GM19023 (cell line): ENCODE measurements around the gene SORCS2.
A peak's percentile ranks its signal among the peaks of the same experiment; 100 is the strongest.

ENCODE experiments used
- ATAC-seq: cut with Tn5 transposase; IDR thresholded peaks from one replicate; pipeline ENCODE4 v1.9.1; 2021; ENCODE audit warnings: mild to moderate bottlenecking, moderate library complexity; ENCODE audit not compliant: unreplicated experiment

The SORCS2 gene

GRCh38 chr4:7333801-7334421 is 141.6 kb downstream of the SORCS2 start:
- ATAC-seq = no peak

DNA sequence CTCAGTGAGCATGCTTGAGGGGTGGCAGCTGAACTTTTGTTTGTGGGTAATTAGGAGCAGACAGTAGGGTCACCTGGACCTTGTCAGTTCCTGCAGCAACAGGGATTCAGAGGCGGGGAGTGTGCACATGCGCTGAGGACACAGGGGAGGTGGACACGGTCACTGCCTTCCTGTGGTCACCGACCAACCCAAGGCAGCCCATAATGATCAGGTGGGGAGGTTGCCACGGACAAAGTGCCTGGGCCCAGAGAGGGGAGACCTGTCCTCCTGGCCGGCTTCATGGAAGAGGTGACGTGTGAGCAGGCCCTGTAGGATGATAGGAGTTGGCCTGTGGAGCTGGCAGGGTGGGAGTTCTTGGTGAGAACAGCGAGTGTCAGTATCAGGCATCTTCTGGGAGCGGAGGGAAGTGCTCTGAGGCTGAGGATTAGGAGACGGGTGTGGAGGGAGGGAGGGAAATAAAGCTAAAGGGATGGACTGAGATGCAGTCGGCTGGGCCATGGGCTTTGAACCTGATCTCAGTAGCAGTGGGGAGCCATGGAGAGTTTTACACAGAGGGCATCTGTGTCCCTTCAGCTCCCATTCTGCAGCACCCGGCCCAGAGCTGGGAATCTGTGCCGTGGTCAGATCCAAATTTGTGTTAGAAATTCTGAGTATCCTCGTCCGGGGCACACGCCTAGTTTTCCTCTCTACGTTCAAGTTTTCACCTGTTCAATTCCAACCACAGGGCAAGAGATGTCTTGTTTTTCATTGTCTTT is 142.4 kb downstream of the SORCS2 start:
- no peak for ATAC-seq

DNA sequence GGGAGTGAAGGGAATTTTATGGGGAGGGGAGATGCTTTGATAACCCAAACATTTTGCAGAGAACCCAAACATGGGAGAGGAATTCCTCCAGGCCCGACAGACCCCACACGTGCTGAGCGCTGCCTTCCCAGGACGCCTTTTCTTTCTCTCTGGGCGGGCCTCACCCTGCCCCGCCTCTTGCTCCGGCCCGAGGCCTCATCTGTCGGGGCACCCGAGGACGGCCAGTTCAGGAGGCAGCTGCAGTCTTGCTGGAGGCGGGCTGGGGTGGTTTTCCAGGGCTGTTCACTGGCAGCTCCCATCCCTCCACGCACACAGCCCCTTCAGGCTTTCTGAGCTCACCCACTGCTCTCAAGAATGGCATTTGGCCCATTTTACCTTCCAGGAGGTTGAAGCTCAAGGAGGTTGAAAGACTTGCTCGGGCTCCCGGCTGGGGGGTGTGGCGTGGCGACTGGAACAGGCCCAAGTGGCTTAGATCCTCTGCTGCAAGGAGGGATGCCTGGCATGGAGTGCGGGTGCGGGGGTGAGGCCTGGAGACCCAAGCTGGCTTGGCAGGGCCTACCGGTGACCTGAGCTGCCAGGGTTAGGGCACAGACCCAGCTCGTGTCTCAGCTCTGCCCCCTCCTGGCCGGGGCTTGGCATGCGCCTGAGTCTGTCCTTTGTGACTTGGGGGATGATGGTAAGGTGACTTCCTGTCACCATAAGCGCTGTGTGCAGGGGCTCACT is 143.2 kb downstream of the SORCS2 start:
- peak; percentile 55 for ATAC-seq

DNA sequence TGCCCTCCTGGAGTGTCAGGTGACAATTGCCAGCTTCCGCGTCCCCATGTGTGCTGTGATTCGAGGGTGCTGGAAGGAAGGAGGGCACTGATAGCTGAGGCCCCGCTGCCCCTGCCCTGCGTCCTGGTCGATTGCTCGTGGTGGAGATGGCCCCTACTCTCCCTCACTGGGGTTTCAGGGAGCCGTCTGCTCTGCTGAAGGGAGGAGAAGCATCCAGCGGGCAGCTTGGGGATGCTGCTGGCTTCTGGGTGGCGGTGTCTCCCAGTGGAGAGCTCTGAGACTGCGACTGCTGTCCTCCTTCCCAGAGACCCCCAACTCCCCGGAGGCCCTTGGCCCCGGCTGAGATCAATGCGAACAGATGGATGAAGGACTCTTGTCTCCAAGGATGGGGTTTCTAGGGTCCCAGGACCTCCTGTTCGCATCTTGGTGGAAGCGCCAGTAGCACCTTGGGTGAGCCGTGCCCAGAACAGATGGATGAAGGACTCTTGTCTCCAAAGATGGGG is 143.8 kb downstream of the SORCS2 start:
- no peak for ATAC-seq

DNA sequence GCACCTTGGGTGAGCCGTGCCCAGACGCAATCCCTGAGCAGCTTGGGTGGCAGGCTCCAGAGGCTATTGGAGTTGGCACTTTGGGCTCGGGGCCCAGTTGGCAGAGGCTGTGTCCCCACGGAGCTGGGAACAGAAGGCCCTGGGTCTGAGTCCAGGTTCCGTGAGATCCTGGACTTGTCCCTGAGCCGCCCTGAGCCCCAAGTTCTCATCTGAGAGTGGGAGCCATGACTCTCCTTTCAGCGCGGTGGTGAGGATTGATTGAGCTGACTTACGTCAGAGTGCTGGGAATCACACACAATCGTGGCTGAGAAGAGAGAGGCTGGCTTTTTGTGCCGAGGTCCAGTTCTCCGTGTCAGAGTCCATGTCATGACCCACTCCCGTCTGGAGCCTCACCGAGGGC is 144.4 kb downstream of the SORCS2 start:
- no peak for ATAC-seq

DNA sequence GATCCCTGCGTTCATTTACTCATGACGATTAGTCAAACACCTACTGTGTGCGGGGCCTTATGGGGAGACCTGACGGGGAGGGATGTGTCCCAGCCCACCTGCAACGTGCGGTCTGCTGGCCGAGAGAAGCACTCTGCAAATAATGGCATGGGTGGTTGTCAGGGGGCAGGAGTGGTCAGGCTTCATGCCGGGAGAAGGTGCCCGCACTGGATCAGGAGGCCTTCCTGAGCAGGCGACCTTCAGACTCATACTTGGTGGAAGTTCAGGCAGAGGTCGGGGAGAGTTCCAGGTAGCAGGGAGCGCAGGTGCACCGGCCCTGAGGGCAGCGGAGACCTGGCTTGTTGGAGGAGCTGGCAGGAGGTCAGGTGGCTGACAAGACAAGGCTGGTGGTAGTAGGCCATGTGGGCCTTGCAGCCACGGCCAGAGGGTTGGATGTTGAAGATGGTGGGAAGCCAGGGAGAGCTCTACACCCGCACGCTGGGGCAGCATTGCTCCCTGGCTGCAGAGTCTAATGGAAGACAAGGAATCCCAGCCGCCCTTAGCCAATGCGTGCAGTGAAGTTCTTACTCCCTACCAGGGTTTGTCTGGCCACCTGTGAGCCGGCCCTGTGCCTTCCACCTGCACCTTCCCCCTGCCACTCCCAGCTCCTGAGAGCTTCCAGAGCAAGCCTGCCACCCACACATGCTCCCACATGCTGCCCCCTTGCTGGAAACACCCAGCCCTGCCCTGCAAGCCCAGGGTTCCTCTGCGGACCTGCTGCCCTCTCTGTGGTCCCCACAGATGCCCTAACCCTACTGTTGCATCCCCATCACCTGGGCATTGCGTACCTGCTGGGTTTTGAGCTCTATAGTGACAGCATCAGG is 145.1 kb downstream of the SORCS2 start:
- no peak for ATAC-seq

DNA sequence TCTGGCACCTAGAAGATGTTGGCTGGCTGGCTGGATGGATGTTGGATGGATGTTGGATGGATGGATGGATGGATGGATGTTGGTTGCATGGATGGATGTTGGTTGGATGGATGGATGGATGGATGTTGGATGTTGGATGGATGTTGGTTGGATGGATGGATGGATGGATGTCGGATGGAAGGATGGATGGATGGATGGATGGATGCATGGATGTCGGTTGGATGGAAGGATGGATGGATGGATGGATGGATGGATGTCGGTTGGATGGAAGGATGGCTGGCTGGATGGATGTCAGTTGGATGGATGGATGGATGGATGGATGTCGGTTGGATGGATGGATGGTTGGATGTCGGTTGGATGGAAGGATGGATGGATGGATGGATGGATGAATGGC is 145.7 kb downstream of the SORCS2 start:
- no peak for ATAC-seq

GRCh38 chr4:7338876-7339623 is 146.7 kb downstream of the SORCS2 start:
- no peak for ATAC-seq

DNA sequence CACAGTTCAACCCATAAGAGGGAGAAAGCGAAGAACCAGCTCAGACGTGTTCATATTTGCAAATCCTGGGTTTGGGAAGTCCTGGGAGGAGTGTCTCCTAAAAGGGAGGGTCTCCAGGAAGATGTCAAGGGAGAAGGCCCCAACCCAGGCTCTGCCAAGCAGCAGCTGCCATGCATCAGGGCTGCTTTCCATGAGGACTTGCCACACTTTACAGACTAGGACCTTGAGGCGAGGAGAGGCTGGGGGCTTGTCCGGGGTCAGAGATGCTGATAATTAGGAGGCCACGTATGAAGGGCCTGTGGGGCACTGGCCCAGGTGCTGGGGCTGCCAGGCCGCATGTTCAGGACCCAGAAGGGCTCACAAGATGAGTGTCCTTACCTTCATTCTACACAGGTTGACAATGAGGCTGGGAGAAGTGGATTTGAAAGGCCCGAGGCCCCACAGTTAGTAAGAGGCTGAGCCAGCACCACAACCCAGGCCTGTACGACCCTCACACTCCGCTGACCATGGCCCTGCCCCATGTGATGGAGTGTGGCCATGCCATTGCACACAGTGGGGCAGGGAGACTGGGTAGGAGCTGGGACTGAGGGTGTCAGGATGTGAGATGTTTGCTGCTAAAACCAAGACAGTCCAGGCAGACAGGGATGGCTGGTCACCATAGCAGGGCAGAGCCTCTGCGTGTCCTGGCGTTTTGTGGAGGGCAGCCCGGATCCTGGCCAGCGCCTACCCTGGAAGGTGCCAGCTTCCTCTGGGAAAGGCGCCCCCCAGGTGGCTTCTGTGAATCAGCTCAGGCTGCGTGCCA is 147.6 kb downstream of the SORCS2 start:
- no peak for ATAC-seq

DNA sequence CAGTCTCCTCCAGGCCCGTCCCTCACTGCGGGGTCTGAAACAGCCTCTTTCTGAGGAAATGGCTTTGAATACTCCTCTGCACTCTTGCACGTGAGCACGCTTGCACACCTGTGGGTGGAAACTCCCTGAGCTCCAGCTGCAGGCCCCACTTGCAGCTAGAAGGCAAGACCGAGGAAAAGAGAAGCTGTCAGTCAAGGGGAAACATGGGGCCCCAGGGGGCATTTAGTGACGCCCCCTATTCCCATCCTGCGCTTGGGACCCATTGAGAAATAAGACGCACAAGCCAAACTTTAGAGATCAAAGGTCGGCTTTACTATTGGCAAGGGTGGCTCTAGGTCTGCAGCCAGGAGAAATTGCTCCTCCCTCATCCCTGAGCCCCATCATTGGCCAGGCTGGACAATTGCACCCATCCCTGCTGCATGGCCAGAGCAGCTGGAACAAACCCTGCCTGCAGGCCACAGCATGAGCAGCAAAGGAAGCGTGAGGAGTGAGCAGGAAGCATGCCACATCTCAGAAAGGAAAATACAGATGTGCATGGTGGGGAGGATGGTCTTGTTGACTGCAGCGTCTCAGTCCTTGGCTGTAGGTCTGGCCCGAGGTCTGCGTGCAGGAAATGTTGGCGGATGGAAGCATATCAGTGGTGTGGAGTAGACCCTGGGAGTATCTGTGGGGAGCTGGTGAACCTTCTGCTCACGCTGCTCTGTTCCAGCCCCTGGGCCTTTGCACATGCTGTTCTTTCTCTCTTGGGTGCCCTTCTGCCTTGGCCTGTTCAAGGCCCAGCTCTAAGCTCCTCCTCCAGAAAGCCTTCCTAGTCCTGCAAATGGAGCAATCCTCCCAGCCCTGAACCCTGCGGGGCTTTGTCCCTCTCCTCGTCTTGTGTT is 148.5 kb downstream of the SORCS2 start:
- ATAC-seq = no peak

DNA sequence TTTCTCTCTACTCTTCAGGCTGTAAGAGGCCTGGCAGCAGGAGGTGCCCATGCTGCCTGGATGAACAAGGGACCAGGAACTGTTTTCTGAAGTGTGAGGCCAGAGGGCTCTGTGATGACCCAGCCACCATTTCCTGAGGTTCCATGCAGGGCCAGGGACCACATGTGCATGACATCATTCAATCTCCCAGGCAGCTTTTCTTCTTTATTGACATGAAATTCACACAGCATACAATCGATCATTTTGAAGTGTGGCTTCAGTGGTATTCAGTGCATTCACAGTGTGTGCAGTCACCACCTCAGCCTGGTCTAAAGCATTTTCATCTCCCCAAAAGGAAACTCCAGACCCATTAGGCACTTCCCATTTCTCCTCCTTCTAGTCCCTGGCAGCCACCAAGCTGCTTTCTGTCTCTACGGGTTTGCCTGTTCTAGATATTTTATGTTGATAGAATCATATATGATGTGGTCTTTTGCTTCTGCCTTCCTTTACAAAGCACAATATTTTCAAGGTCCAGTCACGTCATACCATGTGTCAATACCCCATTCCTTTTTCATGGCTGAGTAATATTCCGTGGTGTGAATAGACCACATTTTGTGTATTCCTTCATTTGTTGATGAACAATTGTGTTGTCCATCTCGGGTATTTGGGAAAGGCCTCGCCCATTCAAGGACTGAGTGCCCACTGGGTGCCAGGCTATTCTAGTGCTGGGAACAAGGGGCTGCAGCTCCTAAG is 149.3 kb downstream of the SORCS2 start:
- ATAC-seq = no peak

DNA sequence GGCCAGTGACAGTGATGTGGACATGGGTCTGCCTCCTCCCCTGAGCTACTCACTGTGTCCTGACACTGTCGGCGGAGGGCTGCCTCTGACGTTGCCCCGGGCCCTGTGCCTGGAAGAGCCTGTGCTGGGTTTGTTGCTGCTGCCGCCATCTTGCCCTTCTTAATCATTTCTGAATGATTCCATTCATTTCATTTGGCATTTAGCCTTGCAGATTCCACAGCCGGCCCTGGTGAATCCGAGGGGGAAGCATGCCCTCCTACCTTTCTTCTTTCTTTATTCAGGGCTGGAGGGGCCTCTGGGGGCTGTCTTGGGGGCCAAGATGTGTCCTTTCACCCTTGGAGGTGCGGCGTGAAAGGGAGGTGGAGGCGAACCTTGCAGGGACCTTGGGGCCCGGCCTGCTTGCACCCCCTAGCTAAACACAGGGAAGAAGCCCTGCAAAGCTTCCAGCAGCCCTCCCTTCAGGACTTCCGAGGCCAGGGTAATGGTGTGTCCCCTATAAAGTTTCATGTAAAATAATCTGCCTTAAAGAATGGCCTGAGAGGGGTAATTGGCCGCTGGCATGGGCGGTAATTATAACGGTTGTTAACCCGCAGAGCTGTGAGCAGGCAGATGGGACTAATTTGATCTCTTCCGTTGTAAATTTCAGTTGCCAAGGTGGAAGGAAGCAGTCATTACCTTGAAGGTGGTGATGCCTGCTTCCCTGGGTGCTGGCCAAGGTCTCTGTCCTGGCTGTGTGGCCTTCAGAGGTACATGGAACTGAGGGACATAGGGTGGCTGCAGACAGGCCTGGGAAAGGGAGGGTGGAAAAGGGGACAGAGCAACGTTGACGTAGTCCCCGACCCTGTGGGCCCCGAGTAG is 150.1 kb downstream of the SORCS2 start:
- no peak for ATAC-seq

DNA sequence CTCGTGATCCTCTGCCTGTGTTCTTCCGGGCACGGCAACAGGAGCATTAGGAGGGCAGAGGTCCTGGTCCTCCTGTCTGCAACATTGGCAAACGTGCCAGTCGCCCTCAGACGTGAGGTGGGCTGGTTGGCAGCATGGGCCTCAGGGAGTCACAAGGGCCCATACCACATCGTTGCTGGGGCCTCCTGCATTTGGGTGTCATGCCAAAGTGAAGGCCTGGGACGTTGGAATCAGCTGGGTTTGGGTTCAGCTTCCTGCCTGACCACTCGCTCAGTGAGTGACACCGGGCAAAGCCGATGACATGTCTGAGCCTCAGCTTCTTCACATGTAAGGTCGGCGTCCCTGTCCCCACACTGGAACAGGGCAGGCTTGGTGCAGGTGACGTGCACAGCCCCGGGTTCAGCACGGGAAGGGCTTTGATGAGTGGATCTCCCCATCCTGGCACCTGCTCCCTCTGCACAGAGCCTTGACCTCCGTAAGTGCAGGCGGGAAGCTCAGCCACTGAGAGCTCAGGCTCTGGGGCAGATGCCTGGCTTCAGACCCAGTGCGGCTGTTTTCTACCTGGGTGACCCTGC is 150.8 kb downstream of the SORCS2 start:
- ATAC-seq = no peak

DNA sequence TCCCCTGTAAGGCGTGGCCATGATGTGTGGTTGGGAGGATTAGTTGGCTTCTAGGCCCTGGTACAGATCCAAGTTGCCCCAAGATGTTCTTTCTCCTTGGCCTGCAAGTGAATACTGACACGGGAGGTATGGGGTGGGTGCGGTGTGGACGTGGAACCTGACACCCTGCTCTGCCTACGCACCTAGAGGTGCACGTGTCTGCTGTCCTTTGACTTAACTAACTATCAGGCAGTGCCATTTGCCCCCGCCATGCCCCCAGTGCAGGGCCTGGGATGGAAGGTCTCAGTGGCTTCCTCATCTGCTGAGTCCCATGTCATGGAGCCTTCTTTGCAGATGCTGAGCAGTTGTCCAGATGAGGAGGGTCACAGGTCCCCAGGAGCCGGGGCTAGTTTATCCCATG is 151.6 kb downstream of the SORCS2 start:
- ATAC-seq = no peak

DNA sequence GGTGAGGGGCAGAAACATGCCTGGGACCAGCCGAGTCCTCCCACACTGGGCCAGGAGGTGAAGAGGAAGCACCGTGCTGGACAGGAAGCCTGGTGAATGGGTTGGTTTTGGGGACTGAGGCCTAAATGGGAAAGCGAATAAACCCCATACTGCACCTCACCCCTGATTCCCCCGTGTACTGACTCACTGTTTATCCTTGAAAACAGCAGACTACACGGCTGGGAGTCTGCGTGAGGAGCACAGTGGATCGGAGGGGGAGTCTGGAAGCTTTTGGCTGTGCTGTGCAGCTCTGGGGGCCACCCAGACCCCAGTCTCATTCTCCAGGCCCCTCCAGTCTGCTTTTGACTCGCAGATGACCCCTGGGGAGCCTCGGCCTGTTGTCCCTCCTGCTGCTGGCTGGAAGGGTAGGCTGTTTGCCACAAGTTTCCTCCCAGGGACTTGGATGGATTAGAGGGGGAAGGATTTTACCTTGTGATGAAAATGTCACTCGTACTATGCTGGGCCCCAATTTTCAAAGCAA is 152.4 kb downstream of the SORCS2 start:
- no peak for ATAC-seq

DNA sequence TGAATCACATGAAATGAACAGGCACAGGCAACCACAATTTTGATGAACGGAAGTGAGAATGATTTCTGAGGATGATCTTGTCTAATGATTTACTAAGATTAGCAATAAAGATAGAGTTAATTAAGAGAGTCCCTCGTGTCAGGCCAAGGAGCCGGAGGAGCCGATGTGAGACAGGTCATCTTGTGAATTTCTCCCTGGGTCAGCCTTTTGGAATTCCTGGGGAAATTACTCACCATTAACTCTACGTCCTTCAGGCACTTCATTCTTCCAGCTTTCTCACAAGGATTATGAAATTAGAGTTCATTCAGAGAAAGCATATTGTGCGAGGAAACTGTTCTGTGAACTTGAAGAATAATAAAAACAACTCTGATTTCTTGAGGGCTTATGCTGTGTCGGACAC is 155.6 kb downstream of the SORCS2 start:
- no peak for ATAC-seq
